Left renal pelvis (tissue), 4 donors: ENCODE data around the gene TIMM29. TPM values are rescaled to one million over a fixed set of nuclear protein-coding genes. Genes with fewer than 3 reads are reported as not detected.

Experiments used
- DNase-seq, 4 donors: peaks; one replicate each; pipeline ENCODE4 v3.0.0-alpha.2; 2013; ENCODE audit warnings: low read depth in 4 of 4, low spot score in 3 of 4
- polyA plus RNA-seq, 4 donors: library from polyadenylated mRNA; unstranded; fragments of 120-200 nt; gene quantifications; one replicate each; pipeline ENCODE4 v1.2.1, GENCODE V29; 2013; ENCODE audit not compliant: insufficient read length in 4 of 4

The TIMM29 gene
- polyA plus RNA-seq, 4 donors, result 17.5 to 33.6 (median 26.4) TPM

GRCh38 chr19:10911579-10912363 lies 16.8 kb upstream of the TIMM29 start:
- DNase-seq, result no peak

GRCh38 chr19:10912619-10913018 lies 16.0 kb upstream of the TIMM29 start:
- no peak for DNase-seq

- DNase-seq, result no peak
These were observed 14.8 kb upstream of the TIMM29 start for GRCh38 chr19:10913716-10914340.

- no peak for DNase-seq
These were observed 13.2 kb upstream of the TIMM29 start for GRCh38 chr19:10915130-10916091.

- no peak for DNase-seq
These were observed 12.0 kb upstream of the TIMM29 start for GRCh38 chr19:10916602-10917001.

GRCh38 chr19:10918359-10918758 lies 10.3 kb upstream of the TIMM29 start:
- no peak for DNase-seq

- DNase-seq, result no peak
These were observed 9.0 kb upstream of the TIMM29 start for GRCh38 chr19:10919352-10920287.

GRCh38 chr19:10920288-10920655 lies 8.3 kb upstream of the TIMM29 start:
- DNase-seq, result no peak

- DNase-seq, result no peak
These were observed 7.8 kb upstream of the TIMM29 start for GRCh38 chr19:10920781-10921180.

GRCh38 chr19:10921199-10921909 lies 7.3 kb upstream of the TIMM29 start:
- DNase-seq, result no peak

- no peak for DNase-seq
These were observed 6.5 kb upstream of the TIMM29 start for GRCh38 chr19:10921910-10922637.

- DNase-seq, result no peak
These were observed 6.0 kb upstream of the TIMM29 start for GRCh38 chr19:10922638-10923014.

- no peak for DNase-seq
These were observed 5.1 kb upstream of the TIMM29 start for GRCh38 chr19:10923260-10924112.

- no peak for DNase-seq
These were observed 4.0 kb upstream of the TIMM29 start for GRCh38 chr19:10924597-10924996.

GRCh38 chr19:10927730-10928562 lies 665 bp upstream of the TIMM29 start:
- DNase-seq, result no peak

- no peak for DNase-seq
These were observed 787 bp downstream of the TIMM29 start for GRCh38 chr19:10929402-10929794.
